Activated CD4-positive, alpha-beta memory T cell treated with anti-CD3 and anti-CD28 coated beads, Interleukin-2, amount 10 ng/mL, durations not matched to agents 7 days and 5 days (primary cell): ENCODE data around the gene ALOXE3. TPM values are rescaled to one million over a fixed set of nuclear protein-coding genes. Genes with fewer than 3 reads are reported as not detected.
A peak's percentile ranks its signal among the peaks of the same experiment; 100 is the strongest.
"Not testable (repeated sequence)": the region's sequence is repeated elsewhere in the genome, so short reads cannot be mapped to it uniquely, and the experiment has no call there.

Source experiments
- CTCF ChIA-PET: fragments of 350-600 bp; sonication (Branson Sonifier 250); formaldehyde crosslinking; loops from one replicate; lab custom pipeline; 2021; ENCODE audit warnings: antibody characterized with exemption, inconsistent platforms; lab: Charles Lee
- POLR2A ChIA-PET: fragments of 350-600 bp; sonication (Branson Sonifier 250); formaldehyde crosslinking; loops from one replicate; lab custom pipeline; 2021; ENCODE audit warnings: antibody characterized with exemption; lab: Charles Lee
- DNase-seq: peaks from one replicate; pipeline ENCODE4 v3.0.0-alpha.2; 2020
- H3K27ac Mint-ChIP-seq: one replicate; pipeline ENCODE4 v1.8.0; 2021; ENCODE audit warnings: mild to moderate bottlenecking, mixed read lengths
- H3K27me3 Mint-ChIP-seq: one replicate; pipeline ENCODE4 v1.8.0; 2021; ENCODE audit warnings: mixed read lengths
- H3K36me3 Mint-ChIP-seq: one replicate; pipeline ENCODE4 v1.8.0; 2021; ENCODE audit warnings: low read depth, mixed read lengths
- H3K4me1 Mint-ChIP-seq: one replicate; pipeline ENCODE4 v1.8.0; 2021; ENCODE audit warnings: mixed read lengths
- H3K4me3 Mint-ChIP-seq: one replicate; pipeline ENCODE4 v1.8.0; 2021; ENCODE audit warnings: mild to moderate bottlenecking, mixed read lengths
- H3K9me3 Mint-ChIP-seq: one replicate; pipeline ENCODE4 v1.8.0; 2021; ENCODE audit warnings: mixed read lengths
- total RNA-seq, 2 experiments: library from RNA; stranded (reverse); gene quantifications; one replicate each; pipeline ENCODE4 v1.2.3, GENCODE V29; 2021

The ALOXE3 gene
- total RNA-seq, 2 experiments from 2014 or later, result not detected

GRCh38 chr17:8072341-8072728, 46.0 kb downstream of the ALOXE3 start:
- H3K27ac Mint-ChIP-seq, result no peak overlapping the region
- ChIA-PET POLR2A (interaction anchor here (1.4 kb wide), 1 partner anchor 101 kb away, joined by 3 read pairs; no protein-coding TSS in a partner anchor), CTCF (interaction anchor here (3.4 to 8.9 kb wide), 2 partner anchors 13 to 47 kb away, joined by 18 to 149 read pairs; partner anchors contain the start of gene ALOXE3)
- peaks cover 27% of the 10 kb centered on the region for H3K4me1 Mint-ChIP-seq
- peak overlapping the region; percentile 20 for H3K4me3 Mint-ChIP-seq
- DNase-seq, result no peak
- no peaks in the 10 kb centered on the region for H3K9me3 Mint-ChIP-seq
- no peaks in the 10 kb centered on the region for H3K36me3 Mint-ChIP-seq
- H3K27me3 Mint-ChIP-seq, result peaks cover 66% of the 10 kb centered on the region

- Mint-ChIP-seq H3K4me3 (no peak overlapping the region), H3K27me3 (peaks cover 65% of the 10 kb centered on the region), H3K4me1 (peaks cover 27% of the 10 kb centered on the region), H3K36me3 (no peaks in the 10 kb centered on the region), H3K27ac (no peak overlapping the region), H3K9me3 (no peaks in the 10 kb centered on the region)
- DNase-seq, result no peak
- ChIA-PET CTCF (interaction anchor here (0.6 to 8.9 kb wide), 4 partner anchors 13 to 708 kb away, joined by 3 to 149 read pairs (median 13); partner anchors contain the start of gene ALOXE3), POLR2A (interaction anchor here (1.4 kb wide), 1 partner anchor 102 kb away, joined by 3 read pairs; no protein-coding TSS in a partner anchor)
Observed at GRCh38 chr17:8071496-8071895, 46.8 kb downstream of the ALOXE3 start.

- no peak for DNase-seq
- Mint-ChIP-seq H3K27me3 (peaks cover 54% of the 10 kb centered on the region), H3K4me1 (peaks cover 22% of the 10 kb centered on the region), H3K4me3 (no peak overlapping the region), H3K9me3 (no peaks in the 10 kb centered on the region), H3K36me3 (no peaks in the 10 kb centered on the region), H3K27ac (no peak overlapping the region)
- POLR2A ChIA-PET, result interaction anchor here (1.2 kb wide), 1 partner anchor 14 kb away, joined by 3 read pairs; no protein-coding TSS in a partner anchor
- CTCF ChIA-PET, result interaction anchor here (0.6 to 8.9 kb wide), 7 partner anchors 10 to 379 kb away, joined by 3 to 149 read pairs (median 4); partner anchors contain the start of gene ALOXE3
Observed at GRCh38 chr17:8069587-8069860, 48.8 kb downstream of the ALOXE3 start.

GRCh38 chr17:8068736-8069586, 49.4 kb downstream of the ALOXE3 start:
- CTCF ChIA-PET, result interaction anchor here (0.6 to 8.9 kb wide), 6 partner anchors 10 to 378 kb away, joined by 3 to 149 read pairs (median 6); partner anchors contain the start of gene ALOXE3
- POLR2A ChIA-PET, result interaction anchor here (1.2 kb wide), 1 partner anchor 15 kb away, joined by 3 read pairs; no protein-coding TSS in a partner anchor
- H3K27me3 Mint-ChIP-seq, result peaks cover 52% of the 10 kb centered on the region
- no peaks in the 10 kb centered on the region for H3K9me3 Mint-ChIP-seq
- no peak overlapping the region for H3K4me3 Mint-ChIP-seq
- no peak overlapping the region for H3K27ac Mint-ChIP-seq
- no peak for DNase-seq
- H3K4me1 Mint-ChIP-seq, result peaks cover 17% of the 10 kb centered on the region
- no peaks in the 10 kb centered on the region for H3K36me3 Mint-ChIP-seq

GRCh38 chr17:8067806-8068205, 50.5 kb downstream of the ALOXE3 start:
- CTCF ChIA-PET, result no interaction called here
- POLR2A ChIA-PET, result no interaction called here
- peaks cover 52% of the 10 kb centered on the region for H3K27me3 Mint-ChIP-seq
- H3K4me1 Mint-ChIP-seq, result peaks cover 7% of the 10 kb centered on the region
- no peaks in the 10 kb centered on the region for H3K36me3 Mint-ChIP-seq
- DNase-seq, result no peak
- H3K4me3 Mint-ChIP-seq, result no peak overlapping the region
- no peaks in the 10 kb centered on the region for H3K9me3 Mint-ChIP-seq
- no peak overlapping the region for H3K27ac Mint-ChIP-seq

- ChIA-PET CTCF (interaction anchor here (1.2 kb wide), 1 partner anchor 10 kb away, joined by 3 read pairs; no protein-coding TSS in a partner anchor), POLR2A (no interaction called here)
- Mint-ChIP-seq H3K9me3 (no peaks in the 10 kb centered on the region), H3K4me3 (no peak overlapping the region), H3K27ac (no peak overlapping the region), H3K4me1 (peaks cover 2% of the 10 kb centered on the region), H3K27me3 (peaks cover 53% of the 10 kb centered on the region), H3K36me3 (no peaks in the 10 kb centered on the region)
- no peak for DNase-seq
Observed at GRCh38 chr17:8066841-8067775, 51.2 kb downstream of the ALOXE3 start.

- H3K4me3 Mint-ChIP-seq, result no peak overlapping the region
- CTCF ChIA-PET, result interaction anchor here (7.4 kb wide), 1 partner anchor 45 kb away, joined by 64 read pairs; no protein-coding TSS in a partner anchor
- peaks cover 59% of the 10 kb centered on the region for H3K27me3 Mint-ChIP-seq
- no peaks in the 10 kb centered on the region for H3K36me3 Mint-ChIP-seq
- no peaks in the 10 kb centered on the region for H3K9me3 Mint-ChIP-seq
- no peak for DNase-seq
- no peaks in the 10 kb centered on the region for H3K4me1 Mint-ChIP-seq
- H3K27ac Mint-ChIP-seq, result no peak overlapping the region
- POLR2A ChIA-PET, result no interaction called here
Observed at GRCh38 chr17:8064561-8065019, 53.7 kb downstream of the ALOXE3 start.

GRCh38 chr17:8063761-8064534, 54.4 kb downstream of the ALOXE3 start:
- POLR2A ChIA-PET, result no interaction called here
- no peaks in the 10 kb centered on the region for H3K36me3 Mint-ChIP-seq

GRCh38 chr17:8062807-8063483, 55.4 kb downstream of the ALOXE3 start:
- no peak overlapping the region for H3K4me3 Mint-ChIP-seq
- no peaks in the 10 kb centered on the region for H3K9me3 Mint-ChIP-seq
- no peak for DNase-seq
- H3K4me1 Mint-ChIP-seq, result peaks cover 3% of the 10 kb centered on the region
- ChIA-PET POLR2A (no interaction called here), CTCF (interaction anchor here (1.0 to 8.6 kb wide), 6 partner anchors 10 to 56 kb away, joined by 3 to 149 read pairs (median 23); partner anchors contain the start of gene ALOXE3)
- no peaks in the 10 kb centered on the region for H3K36me3 Mint-ChIP-seq
- peaks cover 63% of the 10 kb centered on the region for H3K27me3 Mint-ChIP-seq
- no peak overlapping the region for H3K27ac Mint-ChIP-seq

More at GRCh38 chr17:8063761-8064534, 54.4 kb downstream of the ALOXE3 start:
- CTCF ChIA-PET, result interaction anchor here (7.4 kb wide), 1 partner anchor 46 kb away, joined by 64 read pairs; no protein-coding TSS in a partner anchor
- no peak overlapping the region for H3K27ac Mint-ChIP-seq
- H3K4me3 Mint-ChIP-seq, result no peak overlapping the region
- DNase-seq, result no peak
- H3K4me1 Mint-ChIP-seq, result no peaks in the 10 kb centered on the region
- peaks cover 62% of the 10 kb centered on the region for H3K27me3 Mint-ChIP-seq
- H3K9me3 Mint-ChIP-seq, result no peaks in the 10 kb centered on the region

- no peaks in the 10 kb centered on the region for H3K36me3 Mint-ChIP-seq
- CTCF ChIA-PET, result interaction anchor here (1.0 to 8.6 kb wide), 10 partner anchors 11 to 72 kb away, joined by 3 to 149 read pairs (median 12); partner anchors contain the start of gene ALOXE3
- POLR2A ChIA-PET, result interaction anchor here (1.3 kb wide), 1 partner anchor 14 kb away, joined by 3 read pairs; no protein-coding TSS in a partner anchor
Observed at GRCh38 chr17:8062435-8062806, 55.9 kb downstream of the ALOXE3 start.

GRCh38 chr17:8061851-8062250, 56.5 kb downstream of the ALOXE3 start:
- ChIA-PET POLR2A (interaction anchor here (1.3 to 1.5 kb wide), 2 partner anchors 14 to 111 kb away, joined by 3 to 4 read pairs; no protein-coding TSS in a partner anchor), CTCF (interaction anchor here (1.0 to 8.6 kb wide), 15 partner anchors 11 to 239 kb away, joined by 3 to 149 read pairs (median 5); partner anchors contain the start of genes ALOXE3 and SLC25A35)
- not testable (repeated sequence) for H3K4me3 Mint-ChIP-seq, H3K27ac Mint-ChIP-seq, DNase-seq, H3K36me3 Mint-ChIP-seq, H3K9me3 Mint-ChIP-seq
- Mint-ChIP-seq H3K4me1 (peaks cover 10% of the 10 kb centered on the region), H3K27me3 (peaks cover 69% of the 10 kb centered on the region)

More at GRCh38 chr17:8062435-8062806, 55.9 kb downstream of the ALOXE3 start:
- no peak overlapping the region for H3K27ac Mint-ChIP-seq
- H3K27me3 Mint-ChIP-seq, result peaks cover 63% of the 10 kb centered on the region
- no peak overlapping the region for H3K4me3 Mint-ChIP-seq
- no peak for DNase-seq
- H3K4me1 Mint-ChIP-seq, result peaks cover 5% of the 10 kb centered on the region
- no peaks in the 10 kb centered on the region for H3K9me3 Mint-ChIP-seq
